ENCODE results near the gene MYADM. TPM values are rescaled to one million over a fixed set of nuclear protein-coding genes. Genes with fewer than 3 reads are reported as not detected.

MYADM gene
- polyA plus RNA-seq, 3 donors = 162 to 310 (median 254) TPM

- peaks cover 3% of the 10 kb centered on the region for H3K4me1 Mint-ChIP-seq
- Histone ChIP-seq H3K27ac (ENCODE audit: low read depth in 1 of 2, low read length in 2 of 2) (no peak overlapping the region), H2AFZ (ENCODE audit: insufficient read depth, low read depth, low read length, poor library complexity, severe bottlenecking) (no peak overlapping the region), H3K4me2 (replicated peaks; ENCODE audit: extremely low read depth, low read length, poor library complexity, severe bottlenecking) (no peak overlapping the region), H3K36me3 (replicated peaks in 1 of 2; ENCODE audit: control insufficient read depth in 1 of 2, insufficient read depth in 2 of 2, low read length in 2 of 2) (no peaks in the 10 kb centered on the region), H3K4me3 (replicated peaks in 1 of 3; ENCODE audit: low read depth in 2 of 3, low read length in 3 of 3) (no peak overlapping the region), H3K4me1 (ENCODE audit: control insufficient read depth in 1 of 2, insufficient read depth in 2 of 2, low read length in 2 of 2) (no peaks in the 10 kb centered on the region), H4K20me1 (ENCODE audit: insufficient read depth, low read length) (no peaks in the 10 kb centered on the region), H3K27me3 (ENCODE audit: control insufficient read depth in 2 of 2, insufficient read depth in 2 of 2, low read length in 2 of 2) (peaks cover 10 to 32% of the 10 kb centered on the region in 2 donors), H3K79me2 (ENCODE audit: insufficient read depth, low read length) (no peaks in the 10 kb centered on the region), H3K9ac (ENCODE audit: insufficient read depth, low read length, poor library complexity, severe bottlenecking) (no peak overlapping the region), H3K9me3 (replicated peaks in 1 of 2; ENCODE audit: control insufficient read depth in 1 of 2, insufficient read depth in 1 of 2, low read length in 2 of 2) (no peaks in the 10 kb centered on the region)
- DNase-seq = no peak
- no peak overlapping the region for H3K4me3 Mint-ChIP-seq
- no peaks in the 10 kb centered on the region for H3K36me3 Mint-ChIP-seq
- H3K27ac Mint-ChIP-seq = no peak overlapping the region
- peaks cover 0 to 4% (median 0%) of the 10 kb centered on the region in 7 donors for H3K9me3 Mint-ChIP-seq
- WGBS (ENCODE audit: insufficient coverage) = 91% methylated on average over 18 of the region's 27 CpGs
- intact Hi-C loops (cut with micrococcal nuclease) = no loop called here
- TF ChIP-seq CTCF (IDR thresholded peaks at IDR 0.05) = no peak
- peaks cover 38 to 62% (median 59%) of the 10 kb centered on the region in 3 donors for H3K27me3 Mint-ChIP-seq (ENCODE audit: low read depth in 3 of 3)
These were observed 32.6 kb downstream of the MYADM start for GRCh38 chr19:53900191-53900860.

GRCh38 chr19:53903055-53903680, 35.5 kb downstream of the MYADM start:
- WGBS (ENCODE audit: insufficient coverage) = 56% methylated on average over 3 of the region's 4 CpGs
- no peaks in the 10 kb centered on the region for H4K20me1 ChIP-seq (ENCODE audit: insufficient read depth, low read length)
- H3K27ac ChIP-seq (ENCODE audit: low read depth in 1 of 2, low read length in 2 of 2) = no peak overlapping the region
- Mint-ChIP-seq H3K4me3 (no peak overlapping the region), H3K9me3 (peaks cover 0 to 12% (median 9%) of the 10 kb centered on the region in 7 donors), H3K36me3 (peaks cover 4 to 8% of the 10 kb centered on the region in 2 donors), H3K27me3 (ENCODE audit: low read depth in 3 of 3) (peaks cover 44 to 69% (median 61%) of the 10 kb centered on the region in 3 donors), H3K27ac (no peak overlapping the region), H3K4me1 (peaks cover 23% of the 10 kb centered on the region)
- no peaks in the 10 kb centered on the region for H3K36me3 ChIP-seq (replicated peaks in 1 of 2; ENCODE audit: control insufficient read depth in 1 of 2, insufficient read depth in 2 of 2, low read length in 2 of 2)
- peaks cover 11 to 44% of the 10 kb centered on the region in 2 donors for H3K27me3 ChIP-seq (ENCODE audit: control insufficient read depth in 2 of 2, insufficient read depth in 2 of 2, low read length in 2 of 2)
- intact Hi-C loops (cut with micrococcal nuclease) = no loop called here
- no peak overlapping the region for H3K4me3 ChIP-seq (replicated peaks in 1 of 3; ENCODE audit: low read depth in 2 of 3, low read length in 3 of 3)
- no peaks in the 10 kb centered on the region for H3K9me3 ChIP-seq (replicated peaks in 1 of 2; ENCODE audit: control insufficient read depth in 1 of 2, insufficient read depth in 1 of 2, low read length in 2 of 2)
- peak in 1 of 3 donors; percentile 29 for DNase-seq
- H2AFZ ChIP-seq (ENCODE audit: insufficient read depth, low read depth, low read length, poor library complexity, severe bottlenecking) = no peak overlapping the region
- H3K4me2 ChIP-seq (replicated peaks; ENCODE audit: extremely low read depth, low read length, poor library complexity, severe bottlenecking) = no peak overlapping the region
- no peak overlapping the region for H3K9ac ChIP-seq (ENCODE audit: insufficient read depth, low read length, poor library complexity, severe bottlenecking)
- H3K79me2 ChIP-seq (ENCODE audit: insufficient read depth, low read length) = no peaks in the 10 kb centered on the region
- H3K4me1 ChIP-seq (ENCODE audit: control insufficient read depth in 1 of 2, insufficient read depth in 2 of 2, low read length in 2 of 2) = peaks cover 13 to 18% of the 10 kb centered on the region in 2 donors
- no peak for TF ChIP-seq CTCF (IDR thresholded peaks at IDR 0.05)
